Neuronal stem cell (in vitro differentiated cells): Measurements from ENCODE around the gene OR52B6.

ENCODE experiments used
- DNase-seq: peaks from one replicate; pipeline ENCODE4 v3.0.0-alpha.2; 2013; ENCODE audit warnings: low spot score
- H2AFZ ChIP-seq: one replicate; pipeline ENCODE4 v1.6.1; 2013; ENCODE audit warnings: mild to moderate bottlenecking, low read length, inconsistent platforms
- H2AK5ac ChIP-seq: 2 replicates; pipeline ENCODE4 v1.6.1; 2013; ENCODE audit warnings: low read depth, mild to moderate bottlenecking, inconsistent platforms, low read length, moderate library complexity, mixed read lengths
- H2BK120ac ChIP-seq: 2 replicates; pipeline ENCODE4 v1.6.1; 2013; ENCODE audit warnings: low read depth, mild to moderate bottlenecking, inconsistent platforms, low read length, moderate library complexity, mixed read lengths
- H2BK12ac ChIP-seq: one replicate; pipeline ENCODE4 v1.6.1; 2013; ENCODE audit warnings: low read length, inconsistent platforms
- H2BK15ac ChIP-seq: 2 replicates; pipeline ENCODE4 v1.6.1; 2013; ENCODE audit warnings: mild to moderate bottlenecking, low read length, inconsistent platforms, mixed read lengths
- H2BK5ac ChIP-seq: one replicate; pipeline ENCODE4 v1.6.1; 2013; ENCODE audit warnings: inconsistent platforms, mild to moderate bottlenecking, low read length, moderate library complexity
- H3K14ac ChIP-seq: one replicate; pipeline ENCODE4 v1.6.1; 2013; ENCODE audit warnings: low read length, inconsistent platforms
- H3K18ac ChIP-seq: 2 replicates; pipeline ENCODE4 v1.6.1; 2013; ENCODE audit warnings: low read length, inconsistent platforms
- H3K23ac ChIP-seq: 2 replicates; pipeline ENCODE4 v1.6.1; 2013; ENCODE audit warnings: low read depth, mild to moderate bottlenecking, mixed read lengths, low read length, inconsistent platforms; ENCODE audit not compliant: poor library complexity
- H3K27ac ChIP-seq: replicated peaks from 3 replicates; pipeline ENCODE4 v1.5.1; 2013; ENCODE audit warnings: low read length, inconsistent platforms
- H3K27me3 ChIP-seq, 3 experiments: 2 replicates each; pipeline ENCODE4 v1.6.1; 2013; ENCODE audit warnings: low read length in 3 of 3, mild to moderate bottlenecking in 2 of 3, inconsistent platforms in 1 of 3, low read depth in 1 of 3, mixed read lengths in 1 of 3, moderate library complexity in 1 of 3; ENCODE audit not compliant: control insufficient read depth in 3 of 3, insufficient read depth in 3 of 3
- H3K36me3 ChIP-seq, 2 donors: replicated peaks in 1 of 2; 2 replicates each; pipeline ENCODE4 v1.6.1; 2013; ENCODE audit warnings: low read length in 2 of 2; ENCODE audit not compliant: control insufficient read depth in 2 of 2, insufficient read depth in 2 of 2
- H3K4ac ChIP-seq: 2 replicates; pipeline ENCODE4 v1.6.1; 2013; ENCODE audit warnings: inconsistent platforms, mild to moderate bottlenecking, low read length, moderate library complexity
- H3K4me1 ChIP-seq, 2 donors: 1 replicate in 1 of 2; 2 replicates in 1 of 2; pipeline ENCODE4 v1.6.1; 2013; ENCODE audit warnings: low read length in 2 of 2, low read depth in 1 of 2; ENCODE audit not compliant: control insufficient read depth in 2 of 2, insufficient read depth in 1 of 2
- H3K4me2 ChIP-seq: one replicate; pipeline ENCODE4 v1.6.1; 2013; ENCODE audit warnings: mild to moderate bottlenecking, low read length, inconsistent platforms; ENCODE audit not compliant: insufficient read depth, poor library complexity, severe bottlenecking
- H3K4me3 ChIP-seq, 2 donors: 2 replicates each; pipeline ENCODE4 v1.5.1; 2013; ENCODE audit warnings: low read length in 2 of 2, mild to moderate bottlenecking in 2 of 2, inconsistent platforms in 1 of 2, moderate library complexity in 1 of 2
- H3K79me1 ChIP-seq: one replicate; pipeline ENCODE4 v1.6.1; 2013; ENCODE audit warnings: low read depth, mild to moderate bottlenecking, inconsistent platforms, low read length, moderate library complexity
- H3K9ac ChIP-seq: one replicate; pipeline ENCODE4 v1.6.1; 2013; ENCODE audit warnings: mild to moderate bottlenecking, low read depth, low read length, inconsistent platforms; ENCODE audit not compliant: poor library complexity
- H3K9me3 ChIP-seq, 2 donors: replicated peaks in 1 of 2; 2 replicates each; pipeline versions ENCODE3 to v1.6.1; 2013; ENCODE audit warnings: low read length in 2 of 2, mild to moderate bottlenecking in 2 of 2, inconsistent platforms in 1 of 2, low read depth in 1 of 2, mixed read lengths in 1 of 2, moderate library complexity in 1 of 2; ENCODE audit not compliant: control insufficient read depth in 2 of 2, insufficient read depth in 1 of 2
- H4K8ac ChIP-seq: one replicate; pipeline ENCODE4 v1.6.1; 2013; ENCODE audit warnings: low read depth, mild to moderate bottlenecking, inconsistent platforms, low read length, moderate library complexity
- H4K91ac ChIP-seq: one replicate; pipeline ENCODE4 v1.6.1; 2013; ENCODE audit warnings: low read length, low read depth, mild to moderate bottlenecking, inconsistent platforms; ENCODE audit not compliant: poor library complexity
- WGBS, 2 donors: extraction: QIAGEN DNeasy Blood & Tissue Kit; methylation state at CpG; one replicate each; pipeline ENCODE4 v1.1.7; 2013; ENCODE audit warnings: missing lambda C conversion rate in 2 of 2, mixed read lengths in 1 of 2; ENCODE audit not compliant: insufficient read length in 2 of 2, insufficient replicate concordance in 1 of 2; ENCODE audit errors: extremely low coverage in 2 of 2; 5-methylcytosine and 5-hydroxymethylcytosine counted together

The OR52B6 gene

GRCh38 chr11:5624489-5625279, 44.0 kb downstream of the OR52B6 start, which contains the start of gene TRIM34:
Gene TRIM34, plus strand, starts transcription at chr11:5625001. Its CDS starts 7,331 bp downstream, at chr11:5632332.
- no peak within 1 kb of the TSS for H3K14ac ChIP-seq
- no peak within 1 kb of the TSS for H4K8ac ChIP-seq
- no peak within 1 kb of the TSS for H2AK5ac ChIP-seq
- peaks cover 3 to 7% of the 10 kb centered on the region in 2 donors for H3K4me1 ChIP-seq
- WGBS, 2 donors = no CpG with 5 or more reads among the region's 7 CpGs
- H2BK120ac ChIP-seq = no peak within 1 kb of the TSS
- H3K4me2 ChIP-seq = peak within 1 kb of the TSS; percentile 43
- no peak within 1 kb of the TSS for H3K4ac ChIP-seq
- no peak within 1 kb of the TSS for H3K18ac ChIP-seq
- no peak within 1 kb of the TSS for H3K23ac ChIP-seq
- H3K9ac ChIP-seq = no peak within 1 kb of the TSS
- no peak within 1 kb of the TSS for H3K27ac ChIP-seq
- no peak within 1 kb of the TSS for H4K91ac ChIP-seq
- H3K36me3 ChIP-seq = no peaks in the 10 kb centered on the region
- H2BK12ac ChIP-seq = no peak within 1 kb of the TSS
- H3K27me3 ChIP-seq = no peaks in the 10 kb centered on the region
- H2BK15ac ChIP-seq = no peak within 1 kb of the TSS
- H3K79me1 ChIP-seq = no peaks in the 10 kb centered on the region
- H3K9me3 ChIP-seq = no peaks in the 10 kb centered on the region
- DNase-seq = peak; percentile 11
- peak within 1 kb of the TSS in 1 of 2 donors; percentile 36 for H3K4me3 ChIP-seq
- H2BK5ac ChIP-seq = no peak within 1 kb of the TSS
- peak within 1 kb of the TSS; percentile 86 for H2AFZ ChIP-seq

- H4K8ac ChIP-seq = no peak overlapping the region
- H3K4me3 ChIP-seq = peak overlapping the region in 1 of 2 donors; percentile 36
- no peak overlapping the region for H3K18ac ChIP-seq
- H4K91ac ChIP-seq = no peak overlapping the region
- H3K14ac ChIP-seq = no peak overlapping the region
- no peak overlapping the region for H3K4ac ChIP-seq
- no peak overlapping the region for H3K27ac ChIP-seq
- no peak overlapping the region for H2BK12ac ChIP-seq
- H3K36me3 ChIP-seq = no peaks in the 10 kb centered on the region
- peak overlapping the region; percentile 86 for H2AFZ ChIP-seq
- H3K27me3 ChIP-seq = no peaks in the 10 kb centered on the region
- H3K9me3 ChIP-seq = no peaks in the 10 kb centered on the region
- no peak overlapping the region for H3K4me2 ChIP-seq
- H3K79me1 ChIP-seq = no peaks in the 10 kb centered on the region
- no peak overlapping the region for H3K23ac ChIP-seq
- H2BK120ac ChIP-seq = no peak overlapping the region
- H2AK5ac ChIP-seq = no peak overlapping the region
- H2BK15ac ChIP-seq = no peak overlapping the region
- H2BK5ac ChIP-seq = no peak overlapping the region
- peaks cover 3 to 7% of the 10 kb centered on the region in 2 donors for H3K4me1 ChIP-seq
- no peak for DNase-seq
- WGBS, 2 donors = no CpG with 5 or more reads among the region's 4 CpGs
- no peak overlapping the region for H3K9ac ChIP-seq
Measured at GRCh38 chr11:5625281-5625680, 44.6 kb downstream of the OR52B6 start.

GRCh38 chr11:5626196-5626595, 45.5 kb downstream of the OR52B6 start:
- H3K23ac ChIP-seq = no peak overlapping the region
- H2AFZ ChIP-seq = no peak overlapping the region
- no peaks in the 10 kb centered on the region for H3K36me3 ChIP-seq
- H3K79me1 ChIP-seq = no peaks in the 10 kb centered on the region
- H2BK15ac ChIP-seq = no peak overlapping the region
- no peak overlapping the region for H2AK5ac ChIP-seq
- H3K18ac ChIP-seq = no peak overlapping the region
- H3K4me2 ChIP-seq = no peak overlapping the region
- H3K9ac ChIP-seq = no peak overlapping the region
- H3K4ac ChIP-seq = no peak overlapping the region
- H3K4me1 ChIP-seq = peaks cover 3 to 7% of the 10 kb centered on the region in 2 donors
- no peak overlapping the region for H2BK120ac ChIP-seq
- DNase-seq = no peak
- H2BK5ac ChIP-seq = no peak overlapping the region
- no peaks in the 10 kb centered on the region for H3K27me3 ChIP-seq
- H2BK12ac ChIP-seq = no peak overlapping the region
- no peaks in the 10 kb centered on the region for H3K9me3 ChIP-seq
- no peak overlapping the region for H3K14ac ChIP-seq
- no peak overlapping the region for H4K91ac ChIP-seq
- H4K8ac ChIP-seq = no peak overlapping the region
- WGBS, 2 donors = no CpG with 5 or more reads among the region's 5 CpGs
- no peak overlapping the region for H3K4me3 ChIP-seq
- H3K27ac ChIP-seq = no peak overlapping the region

GRCh38 chr11:5631417-5631816, 50.7 kb downstream of the OR52B6 start:
- no peaks in the 10 kb centered on the region for H3K27me3 ChIP-seq
- H3K27ac ChIP-seq = no peak overlapping the region
- H4K91ac ChIP-seq = no peak overlapping the region
- H3K9ac ChIP-seq = no peak overlapping the region
- H3K4me3 ChIP-seq = no peak overlapping the region
- DNase-seq = no peak
- H2BK12ac ChIP-seq = no peak overlapping the region
- H3K4me2 ChIP-seq = no peak overlapping the region
- no peak overlapping the region for H2AFZ ChIP-seq
- no peaks in the 10 kb centered on the region for H3K79me1 ChIP-seq
- H3K4ac ChIP-seq = no peak overlapping the region
- no peaks in the 10 kb centered on the region for H3K4me1 ChIP-seq
- no peak overlapping the region for H2BK5ac ChIP-seq
- H3K36me3 ChIP-seq = no peaks in the 10 kb centered on the region
- H3K18ac ChIP-seq = no peak overlapping the region
- H3K14ac ChIP-seq = no peak overlapping the region
- H3K23ac ChIP-seq = no peak overlapping the region
- no peak overlapping the region for H2BK15ac ChIP-seq
- no CpG with 5 or more reads among the region's 2 CpGs for WGBS, 2 donors
- H4K8ac ChIP-seq = no peak overlapping the region
- H2AK5ac ChIP-seq = no peak overlapping the region
- H3K9me3 ChIP-seq = no peaks in the 10 kb centered on the region
- H2BK120ac ChIP-seq = no peak overlapping the region
